ENCODE data around the gene BMPR1B. TPM values are rescaled to one million over a fixed set of nuclear protein-coding genes. Genes with fewer than 3 reads are reported as not detected.

The BMPR1B gene
- total RNA-seq, 2 experiments from 2014 or later = not detected

DNA sequence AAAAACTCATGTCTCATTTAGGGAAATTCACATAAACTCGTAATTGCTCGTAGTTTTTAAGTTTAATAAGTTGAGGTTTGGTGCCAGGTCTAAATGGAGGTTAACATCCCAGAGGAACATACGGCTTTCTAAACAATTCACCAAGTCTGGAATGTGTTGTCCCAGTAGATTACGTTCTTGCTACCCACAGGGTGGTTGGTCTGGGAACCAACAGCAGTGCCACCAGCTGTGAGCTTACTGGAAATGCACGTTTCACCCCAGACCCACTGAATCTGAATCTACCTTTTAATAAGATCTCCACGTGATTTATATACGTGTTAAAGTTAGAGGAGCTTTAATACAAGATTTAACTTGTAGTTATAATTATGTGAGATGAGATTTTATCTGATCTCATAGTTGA is 134.3 kb downstream of the BMPR1B start:
- H3K36me3 Mint-ChIP-seq = no peaks in the 10 kb centered on the region
- no peaks in the 10 kb centered on the region for H3K4me1 Mint-ChIP-seq
- no peak for DNase-seq
- H3K4me3 Mint-ChIP-seq = no peak overlapping the region
- peaks cover 4% of the 10 kb centered on the region for H3K27me3 Mint-ChIP-seq
- H3K27ac Mint-ChIP-seq = no peak overlapping the region
- H3K9me3 Mint-ChIP-seq = no peaks in the 10 kb centered on the region

DNA sequence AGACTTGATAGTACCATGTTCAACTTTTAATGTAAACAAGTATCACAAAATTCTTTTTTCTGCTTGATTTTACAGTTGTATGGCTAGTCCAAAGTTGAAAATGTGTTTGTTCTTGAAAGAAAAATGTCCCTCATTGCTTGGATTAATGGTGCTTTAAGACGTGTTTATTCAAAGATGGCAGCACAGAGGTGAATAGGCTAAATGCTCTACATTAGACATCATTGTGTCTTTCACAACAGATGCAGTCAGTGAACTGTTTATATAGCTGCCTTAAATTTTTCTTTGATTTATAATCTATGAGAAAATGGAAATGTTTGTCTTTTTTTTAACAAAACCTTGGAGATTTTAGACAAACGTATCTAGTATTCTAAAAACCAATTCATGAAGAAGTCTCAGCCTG is 137.3 kb downstream of the BMPR1B start:
- no peaks in the 10 kb centered on the region for H3K27me3 Mint-ChIP-seq
- DNase-seq = no peak
- no peaks in the 10 kb centered on the region for H3K36me3 Mint-ChIP-seq
- no peaks in the 10 kb centered on the region for H3K9me3 Mint-ChIP-seq
- H3K27ac Mint-ChIP-seq = no peak overlapping the region
- no peaks in the 10 kb centered on the region for H3K4me1 Mint-ChIP-seq
- H3K4me3 Mint-ChIP-seq = no peak overlapping the region

GRCh38 chr4:94897023-94897422 is 139.3 kb downstream of the BMPR1B start:
- Mint-ChIP-seq H3K9me3 (no peaks in the 10 kb centered on the region), H3K36me3 (no peaks in the 10 kb centered on the region), H3K4me3 (no peak overlapping the region), H3K27me3 (no peaks in the 10 kb centered on the region), H3K27ac (no peak overlapping the region), H3K4me1 (no peaks in the 10 kb centered on the region)
- DNase-seq = no peak

DNA sequence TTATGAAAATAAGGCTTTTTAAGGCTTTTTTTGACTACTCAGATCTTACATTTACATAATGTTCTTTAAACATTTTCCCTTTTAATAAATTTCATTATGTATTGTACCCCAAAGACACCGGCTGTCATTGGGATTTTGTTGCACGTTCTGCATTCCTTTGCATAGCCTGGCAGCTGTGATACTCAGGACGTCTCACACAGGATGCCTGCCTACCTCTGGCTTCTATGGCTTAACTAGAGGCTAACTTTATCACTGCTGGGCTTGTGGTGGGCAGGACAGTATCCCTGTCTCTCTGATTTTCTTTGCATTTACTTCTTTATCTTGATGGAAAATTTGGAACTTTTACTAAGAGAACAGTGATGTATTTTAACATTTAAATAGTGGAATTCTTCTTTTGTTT is 147.8 kb downstream of the BMPR1B start:
- Mint-ChIP-seq H3K27ac (no peak overlapping the region), H3K9me3 (no peaks in the 10 kb centered on the region), H3K4me1 (no peaks in the 10 kb centered on the region), H3K27me3 (no peaks in the 10 kb centered on the region), H3K4me3 (no peak overlapping the region), H3K36me3 (no peaks in the 10 kb centered on the region)
- no peak for DNase-seq

- no peak for DNase-seq
- Mint-ChIP-seq H3K4me1 (no peaks in the 10 kb centered on the region), H3K27me3 (no peaks in the 10 kb centered on the region), H3K36me3 (no peaks in the 10 kb centered on the region), H3K4me3 (no peak overlapping the region), H3K9me3 (no peaks in the 10 kb centered on the region), H3K27ac (no peak overlapping the region)
Measured at GRCh38 chr4:94909645-94910044, 151.9 kb downstream of the BMPR1B start.

DNA sequence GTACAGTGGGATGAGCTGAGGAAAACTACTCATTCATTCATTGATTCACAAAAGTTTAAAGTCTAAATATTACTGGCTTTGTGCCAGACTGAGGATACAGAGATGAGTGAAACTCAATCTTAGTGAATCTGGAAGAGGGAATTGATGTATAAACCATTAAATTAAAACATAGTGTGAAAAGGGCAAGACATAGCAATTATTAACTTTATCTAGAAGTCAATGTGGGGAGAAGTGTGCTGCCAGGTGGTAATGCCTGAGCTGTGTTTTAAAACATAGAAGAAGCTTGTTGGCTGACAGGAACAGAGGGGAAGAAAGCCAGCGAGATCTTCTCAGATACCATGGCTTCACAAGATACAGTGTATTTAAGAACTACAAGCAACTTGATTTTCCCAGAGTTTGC is 153.4 kb downstream of the BMPR1B start:
- Mint-ChIP-seq H3K36me3 (peaks cover 1% of the 10 kb centered on the region), H3K9me3 (peaks cover 4% of the 10 kb centered on the region), H3K4me1 (no peaks in the 10 kb centered on the region), H3K27ac (no peak overlapping the region), H3K4me3 (no peak overlapping the region), H3K27me3 (no peaks in the 10 kb centered on the region)
- DNase-seq = no peak

DNA sequence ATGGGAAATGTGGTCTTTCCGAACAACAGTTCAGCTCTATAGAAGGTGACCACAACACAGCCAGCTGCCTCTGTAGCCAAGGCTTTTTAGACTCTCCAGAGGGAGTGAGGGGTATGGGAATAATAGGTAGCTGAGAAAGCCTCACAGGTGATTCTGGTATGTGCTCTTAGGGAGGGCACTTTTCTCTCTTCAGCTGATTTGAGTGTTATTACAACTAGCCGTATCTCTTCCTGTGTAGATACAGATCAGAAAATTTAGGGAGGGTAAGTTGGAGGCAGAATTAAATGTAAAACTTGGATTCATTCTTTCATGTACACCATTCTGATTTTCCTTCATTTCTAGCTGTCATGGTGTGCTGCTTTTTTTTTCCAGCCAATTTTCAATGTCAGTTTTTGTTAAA is 154.9 kb downstream of the BMPR1B start:
- DNase-seq = no peak
- H3K9me3 Mint-ChIP-seq = peaks cover 9% of the 10 kb centered on the region
- H3K36me3 Mint-ChIP-seq = peaks cover 1% of the 10 kb centered on the region
- H3K27ac Mint-ChIP-seq = no peak overlapping the region
- no peaks in the 10 kb centered on the region for H3K4me1 Mint-ChIP-seq
- H3K4me3 Mint-ChIP-seq = no peak overlapping the region
- H3K27me3 Mint-ChIP-seq = no peaks in the 10 kb centered on the region

- Mint-ChIP-seq H3K4me3 (no peak overlapping the region), H3K9me3 (peaks cover 9% of the 10 kb centered on the region), H3K27me3 (no peaks in the 10 kb centered on the region), H3K27ac (no peak overlapping the region), H3K4me1 (no peaks in the 10 kb centered on the region), H3K36me3 (peaks cover 1% of the 10 kb centered on the region)
- DNase-seq = no peak
Measured at GRCh38 chr4:94913316-94913715, 155.6 kb downstream of the BMPR1B start.

DNA sequence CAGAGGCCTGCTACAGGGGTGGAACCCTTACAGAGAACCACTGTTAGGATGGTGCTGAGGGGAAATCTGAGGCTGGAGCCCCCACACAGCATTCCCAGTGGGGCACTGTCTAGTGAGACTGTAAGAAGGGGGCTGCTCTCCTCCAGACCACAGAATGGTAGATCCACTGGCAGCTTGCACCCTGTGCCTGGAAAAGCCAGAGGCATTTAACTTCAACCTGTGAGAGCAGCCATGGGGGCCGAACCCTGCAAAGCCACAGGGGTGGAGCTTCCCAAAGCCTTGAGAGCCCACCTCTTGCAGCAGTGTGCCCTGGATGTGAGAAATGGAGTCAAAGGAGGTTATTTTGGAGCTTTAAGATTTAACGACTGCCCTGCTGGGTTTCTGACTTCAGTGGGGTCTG is 159.4 kb downstream of the BMPR1B start:
- H3K27me3 Mint-ChIP-seq = no peaks in the 10 kb centered on the region
- H3K27ac Mint-ChIP-seq = no peak overlapping the region
- no peaks in the 10 kb centered on the region for H3K4me1 Mint-ChIP-seq
- H3K36me3 Mint-ChIP-seq = peaks cover 1% of the 10 kb centered on the region
- DNase-seq = no peak
- no peak overlapping the region for H3K4me3 Mint-ChIP-seq
- peaks cover 9% of the 10 kb centered on the region for H3K9me3 Mint-ChIP-seq

DNA sequence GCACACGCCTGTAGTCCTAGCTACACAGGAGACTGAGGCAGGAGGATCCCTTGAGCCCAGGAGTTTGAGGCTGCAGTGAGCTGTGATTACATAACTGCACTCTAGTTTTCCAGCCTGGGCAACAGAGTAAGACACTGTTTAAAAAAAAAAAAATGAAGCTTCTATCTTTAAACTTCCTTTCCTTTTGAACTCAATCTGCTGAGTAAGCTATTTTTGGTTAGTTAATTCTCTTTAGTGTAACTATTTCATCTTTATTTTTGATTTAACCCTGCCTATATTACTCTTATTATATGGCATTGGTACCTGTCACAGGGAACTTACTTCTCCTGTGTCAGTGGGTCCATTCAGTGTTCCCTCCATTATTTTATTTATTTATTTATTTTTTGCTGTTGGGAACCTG is 160.8 kb downstream of the BMPR1B start:
- H3K4me3 Mint-ChIP-seq = no peak overlapping the region
- no peak for DNase-seq
- no peaks in the 10 kb centered on the region for H3K4me1 Mint-ChIP-seq
- H3K27me3 Mint-ChIP-seq = no peaks in the 10 kb centered on the region
- peaks cover 9% of the 10 kb centered on the region for H3K9me3 Mint-ChIP-seq
- H3K36me3 Mint-ChIP-seq = peaks cover 1% of the 10 kb centered on the region
- H3K27ac Mint-ChIP-seq = no peak overlapping the region

DNA sequence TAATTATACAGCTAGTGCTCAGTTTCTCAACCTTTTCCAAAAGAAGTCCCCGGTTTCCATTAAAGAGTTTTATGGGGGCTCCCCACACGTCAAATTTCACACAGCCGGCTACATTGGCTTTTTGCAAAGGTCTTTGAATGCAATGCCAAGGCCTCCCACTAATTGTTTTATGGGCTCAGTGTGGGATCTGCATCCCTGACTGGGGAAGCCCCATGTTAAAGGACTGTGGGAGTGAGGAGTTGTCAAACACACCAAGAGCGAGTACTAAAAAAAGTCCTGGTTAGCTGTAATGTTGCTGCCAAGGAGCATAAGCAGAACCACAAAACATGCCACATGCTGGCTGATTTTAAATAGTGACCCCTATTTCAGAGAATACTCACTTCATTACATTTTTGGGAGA is 162.6 kb downstream of the BMPR1B start:
- no peak overlapping the region for H3K4me3 Mint-ChIP-seq
- no peaks in the 10 kb centered on the region for H3K27me3 Mint-ChIP-seq
- H3K4me1 Mint-ChIP-seq = no peaks in the 10 kb centered on the region
- DNase-seq = no peak
- no peak overlapping the region for H3K27ac Mint-ChIP-seq
- H3K9me3 Mint-ChIP-seq = peaks cover 7% of the 10 kb centered on the region
- peaks cover 1% of the 10 kb centered on the region for H3K36me3 Mint-ChIP-seq

- no peaks in the 10 kb centered on the region for H3K27me3 Mint-ChIP-seq
- H3K36me3 Mint-ChIP-seq = no peaks in the 10 kb centered on the region
- no peak overlapping the region for H3K4me3 Mint-ChIP-seq
- H3K4me1 Mint-ChIP-seq = no peaks in the 10 kb centered on the region
- no peak for DNase-seq
- no peaks in the 10 kb centered on the region for H3K9me3 Mint-ChIP-seq
- H3K27ac Mint-ChIP-seq = no peak overlapping the region
Measured at GRCh38 chr4:94924566-94924965, 166.8 kb downstream of the BMPR1B start.

DNA sequence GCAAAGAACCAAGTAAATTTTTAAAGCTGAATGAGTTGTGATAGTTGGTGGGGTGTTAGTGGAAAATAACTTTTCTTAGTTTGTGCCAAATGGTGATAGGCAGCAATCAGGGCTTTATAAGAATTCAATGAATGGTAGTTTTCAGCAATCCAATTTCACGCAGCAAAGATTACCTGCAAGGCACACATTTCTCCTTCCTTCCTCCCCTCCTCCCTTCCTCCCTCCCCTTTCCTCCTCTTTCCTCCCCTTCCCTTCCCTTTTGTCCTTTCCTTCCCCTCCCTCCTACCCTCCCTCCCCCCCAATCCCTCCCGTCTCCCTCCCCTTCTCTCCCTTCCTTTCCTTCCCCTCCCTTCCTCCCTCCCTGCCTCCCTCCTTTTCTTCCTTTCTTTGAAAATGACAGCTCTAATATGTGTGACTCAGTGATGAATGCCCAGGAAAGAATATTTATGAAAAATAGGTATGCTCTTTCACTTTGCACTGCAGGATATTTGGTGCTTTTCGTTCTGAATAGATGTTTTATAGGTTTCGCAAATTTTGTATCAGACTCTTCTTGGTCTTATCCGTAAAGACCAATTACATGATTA is 168.1 kb downstream of the BMPR1B start:
- Mint-ChIP-seq H3K9me3 (no peaks in the 10 kb centered on the region), H3K36me3 (no peaks in the 10 kb centered on the region), H3K27ac (no peak overlapping the region), H3K4me1 (no peaks in the 10 kb centered on the region), H3K4me3 (no peak overlapping the region), H3K27me3 (no peaks in the 10 kb centered on the region)
- DNase-seq = no peak

DNA sequence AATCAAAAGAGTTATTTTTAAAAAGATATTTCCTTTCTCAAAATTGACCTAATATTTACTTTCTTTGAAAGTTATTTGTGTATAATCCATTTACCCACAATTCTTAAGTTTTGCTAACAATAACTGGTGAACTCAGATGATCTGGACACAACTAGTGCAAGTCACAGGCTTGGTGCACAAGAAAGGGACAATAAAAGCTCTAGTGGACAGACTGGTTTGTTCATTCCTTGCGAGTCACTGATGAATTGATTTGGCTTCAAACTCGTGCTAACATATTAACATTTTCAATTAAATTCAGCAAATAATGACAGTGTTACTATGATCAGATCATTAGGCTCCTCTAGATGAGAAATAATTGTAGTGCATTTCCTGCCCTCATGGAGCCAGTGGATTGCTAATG is 169.2 kb downstream of the BMPR1B start:
- no peak for DNase-seq
- no peaks in the 10 kb centered on the region for H3K9me3 Mint-ChIP-seq
- no peak overlapping the region for H3K27ac Mint-ChIP-seq
- H3K36me3 Mint-ChIP-seq = no peaks in the 10 kb centered on the region
- H3K27me3 Mint-ChIP-seq = no peaks in the 10 kb centered on the region
- H3K4me1 Mint-ChIP-seq = no peaks in the 10 kb centered on the region
- H3K4me3 Mint-ChIP-seq = no peak overlapping the region

DNA sequence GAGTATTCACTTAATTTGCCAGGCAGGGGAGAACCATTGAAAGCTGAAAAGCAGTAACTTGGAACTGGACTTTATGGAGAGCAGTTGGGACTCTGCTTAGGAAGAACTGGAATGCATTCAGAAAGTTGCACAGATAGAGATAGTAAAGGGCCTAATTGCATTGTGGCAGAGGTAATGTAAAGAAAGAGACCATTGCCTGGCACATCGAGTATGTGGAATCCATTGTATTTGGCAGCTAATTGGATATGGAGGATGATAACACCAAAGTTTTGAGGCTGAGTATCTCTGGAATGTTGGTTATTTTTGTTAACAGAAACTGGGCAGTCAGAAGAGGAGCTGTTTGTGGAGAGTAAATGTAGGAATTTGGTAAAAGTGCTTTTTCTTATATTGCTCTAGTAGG is 169.9 kb downstream of the BMPR1B start:
- Mint-ChIP-seq H3K4me1 (no peaks in the 10 kb centered on the region), H3K27ac (no peak overlapping the region), H3K9me3 (no peaks in the 10 kb centered on the region), H3K4me3 (no peak overlapping the region), H3K36me3 (no peaks in the 10 kb centered on the region), H3K27me3 (no peaks in the 10 kb centered on the region)
- no peak for DNase-seq

DNA sequence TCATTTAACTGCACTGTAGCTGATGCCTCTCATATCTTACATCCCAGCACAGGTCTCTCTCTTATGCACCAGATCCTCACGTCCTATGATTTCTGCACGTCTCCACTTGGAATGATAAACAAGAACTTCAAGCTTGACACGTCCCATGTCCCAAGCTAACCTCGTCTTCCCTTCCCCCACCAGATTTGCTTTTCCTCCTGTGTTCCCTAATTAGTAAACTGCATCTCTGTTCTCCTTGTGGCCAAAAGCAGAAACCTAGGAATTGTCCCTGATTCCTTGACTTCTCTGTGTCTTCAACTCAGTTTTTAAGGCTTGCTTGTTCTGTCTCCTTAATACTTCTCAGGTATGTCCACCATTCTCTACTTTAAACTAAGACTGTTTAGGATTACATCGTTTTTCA is 171.9 kb downstream of the BMPR1B start:
- Mint-ChIP-seq H3K4me3 (no peak overlapping the region), H3K9me3 (no peaks in the 10 kb centered on the region), H3K27me3 (no peaks in the 10 kb centered on the region), H3K27ac (no peak overlapping the region), H3K36me3 (no peaks in the 10 kb centered on the region), H3K4me1 (no peaks in the 10 kb centered on the region)
- no peak for DNase-seq

GRCh38 chr4:94931626-94932025 is 173.9 kb downstream of the BMPR1B start:
- H3K4me3 Mint-ChIP-seq = no peak overlapping the region
- DNase-seq = no peak
- H3K4me1 Mint-ChIP-seq = no peaks in the 10 kb centered on the region
- H3K27me3 Mint-ChIP-seq = no peaks in the 10 kb centered on the region
- H3K9me3 Mint-ChIP-seq = no peaks in the 10 kb centered on the region
- no peaks in the 10 kb centered on the region for H3K36me3 Mint-ChIP-seq
- no peak overlapping the region for H3K27ac Mint-ChIP-seq
